Kidney (tissue), 22 donors: ENCODE measurements around the gene ABHD3. TPM values are rescaled to one million over a fixed set of nuclear protein-coding genes. Genes with fewer than 3 reads are reported as not detected.

ENCODE experiments used
- DNase-seq, 5 donors: peaks; one replicate each; pipeline ENCODE4 v3.0.0-alpha.2; 2013 to 2020
- FAIRE-seq: peaks from 2 replicates; lab custom pipeline; 2012; peaks lifted over from hg19 to GRCh38; lab: Jason Lieb, UNC
- H3K27ac ChIP-seq, 2 donors: one replicate each; pipeline ENCODE4 v1.7.0; 2013; ENCODE audit warnings: low read depth in 2 of 2, low read length in 2 of 2, inconsistent platforms in 1 of 2
- H3K27me3 ChIP-seq: one replicate; pipeline ENCODE4 v1.7.1; 2013; ENCODE audit warnings: low read length, inconsistent platforms; ENCODE audit not compliant: control insufficient read depth, insufficient read depth
- H3K36me3 ChIP-seq, 3 donors: one replicate each; pipeline versions ENCODE4 v1.7.0 to v1.7.1; 2013; ENCODE audit warnings: low read length in 3 of 3, control low read depth in 1 of 3, inconsistent platforms in 1 of 3; ENCODE audit not compliant: insufficient read depth in 3 of 3, control insufficient read depth in 2 of 3
- H3K4me1 ChIP-seq, 3 donors: one replicate each; pipeline versions ENCODE4 v1.7.0 to v1.7.1; 2013; ENCODE audit warnings: low read length in 3 of 3, inconsistent platforms in 1 of 3, low read depth in 1 of 3; ENCODE audit not compliant: control insufficient read depth in 2 of 3, insufficient read depth in 2 of 3
- H3K4me3 ChIP-seq, 3 donors: one replicate each; pipeline versions ENCODE4 v1.7.0 to v1.8.1; 2013; ENCODE audit warnings: low read length in 3 of 3, control low read depth in 1 of 3, inconsistent platforms in 1 of 3
- H3K9ac ChIP-seq, 3 donors: one replicate each; pipeline versions ENCODE4 v1.7.0 to v1.7.1; 2013; ENCODE audit warnings: low read length in 3 of 3, control low read depth in 1 of 3, inconsistent platforms in 1 of 3
- H3K9me3 ChIP-seq, 3 donors: one replicate each; pipeline versions ENCODE4 v1.7.0 to v1.7.1; 2013; ENCODE audit warnings: low read length in 3 of 3, control low read depth in 1 of 3, inconsistent platforms in 1 of 3; ENCODE audit not compliant: control insufficient read depth in 2 of 3, insufficient read depth in 1 of 3
- CTCF ChIP-seq: IDR thresholded peaks from 3 replicates; pipeline ENCODE4 v1.5.1; 2012; ENCODE audit warnings: mild to moderate bottlenecking, moderate library complexity, borderline replicate concordance; ENCODE audit not compliant: insufficient read depth; ENCODE audit errors: extremely low read depth
- intact Hi-C: fragments of 100-400 bp; cut with DNase I; formaldehyde crosslinking; loops from one replicate; pipeline ENCODE4 v1.11.1; 2022
- long read RNA-seq, 10 donors: library from polyadenylated mRNA in 1 of 10; unstranded in 1 of 10; transcript quantifications; one replicate each; pipeline ENCODE4 v2.0.0 and lab custom pipeline, GENCODE V29; 2021 to 2026
- polyA plus RNA-seq: library from polyadenylated mRNA; stranded (reverse); fragments of 350-450 nt; fragmentation: Illumina TruSeq; extraction: RNeasy Lipid Tissue Mini Kit (QIAGEN cat#74804); gene quantifications from one replicate; pipeline ENCODE4 v1.2.3, GENCODE V29; 2014; ENCODE audit warnings: low read depth, low replicate concordance; ENCODE audit not compliant: insufficient read depth
- total RNA-seq: library from RNA; stranded (reverse); fragmentation: NEBNext Ultra II Directional; extraction: Animal tissue kit (Norgen Biotek cat#: 25700); gene quantifications from one replicate; pipeline ENCODE4 v1.2.1, GENCODE V29; 2021
- donor health status: control.
- donor health status: control.
- donor health status: control.
- donor health status: control.
- donor health status: control.
- donor health status: DM: yes; HTN: yes; CAD: no.
- donor health status: Normal renal cell carcinoma (clear cell type).

Gene ABHD3, protein sequence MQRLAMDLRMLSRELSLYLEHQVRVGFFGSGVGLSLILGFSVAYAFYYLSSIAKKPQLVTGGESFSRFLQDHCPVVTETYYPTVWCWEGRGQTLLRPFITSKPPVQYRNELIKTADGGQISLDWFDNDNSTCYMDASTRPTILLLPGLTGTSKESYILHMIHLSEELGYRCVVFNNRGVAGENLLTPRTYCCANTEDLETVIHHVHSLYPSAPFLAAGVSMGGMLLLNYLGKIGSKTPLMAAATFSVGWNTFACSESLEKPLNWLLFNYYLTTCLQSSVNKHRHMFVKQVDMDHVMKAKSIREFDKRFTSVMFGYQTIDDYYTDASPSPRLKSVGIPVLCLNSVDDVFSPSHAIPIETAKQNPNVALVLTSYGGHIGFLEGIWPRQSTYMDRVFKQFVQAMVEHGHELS
- total RNA-seq (18.9 TPM), polyA plus RNA-seq (13.1 TPM)
- long read RNA-seq, donor 1, partial matches to known transcripts, result 0 of 2 reads
- long read RNA-seq, donor 1, other reads (novel, unspliced or antisense), result 0 of 2 reads
- long read RNA-seq, donor 2, partial matches to known transcripts, result 0 of 2 reads
- long read RNA-seq, donor 2, other reads (novel, unspliced or antisense), result 0 of 2 reads
- long read RNA-seq, donor 3, transcript ABHD3-201 (9 exons, 2,064 nt), result major isoform, 6 of 8 reads
- long read RNA-seq, donor 3, partial matches to known transcripts, result 0 of 8 reads
- long read RNA-seq, donor 3, other reads (novel, unspliced or antisense), result 0 of 8 reads
- long read RNA-seq, donor 4, partial matches to known transcripts, result 0 of 2 reads
- long read RNA-seq, donor 4, other reads (novel, unspliced or antisense), result 0 of 2 reads
- long read RNA-seq, donor 5, partial matches to known transcripts, result 0 of 1 reads
- long read RNA-seq, donor 5, other reads (novel, unspliced or antisense), result 0 of 1 reads
- long read RNA-seq, donor 6, partial matches to known transcripts, result 0 of 2 reads
- long read RNA-seq, donor 6, other reads (novel, unspliced or antisense), result 0 of 2 reads
- long read RNA-seq, donor 7, transcript ABHD3-201 (9 exons, 2,064 nt), result major isoform, 13 of 20 reads
- long read RNA-seq, donor 7, partial matches to known transcripts, result 0 of 20 reads
- long read RNA-seq, donor 7, other reads (novel, unspliced or antisense), result 6 of 20 reads
- long read RNA-seq, donor 8, transcript ABHD3-201 (9 exons, 2,064 nt), result major isoform, 5 of 6 reads
- long read RNA-seq, donor 8, partial matches to known transcripts, result 0 of 6 reads
- long read RNA-seq, donor 8, other reads (novel, unspliced or antisense), result 0 of 6 reads
- long read RNA-seq, donor 9, partial matches to known transcripts, result 0 of 3 reads
- long read RNA-seq, donor 9, other reads (novel, unspliced or antisense), result 0 of 3 reads
- long read RNA-seq, donor 10, transcript ABHD3-201 (9 exons, 2,064 nt), result major isoform, 6 of 6 reads
- long read RNA-seq, donor 10, partial matches to known transcripts, result 0 of 6 reads
- long read RNA-seq, donor 10, other reads (novel, unspliced or antisense), result 0 of 6 reads

DNA sequence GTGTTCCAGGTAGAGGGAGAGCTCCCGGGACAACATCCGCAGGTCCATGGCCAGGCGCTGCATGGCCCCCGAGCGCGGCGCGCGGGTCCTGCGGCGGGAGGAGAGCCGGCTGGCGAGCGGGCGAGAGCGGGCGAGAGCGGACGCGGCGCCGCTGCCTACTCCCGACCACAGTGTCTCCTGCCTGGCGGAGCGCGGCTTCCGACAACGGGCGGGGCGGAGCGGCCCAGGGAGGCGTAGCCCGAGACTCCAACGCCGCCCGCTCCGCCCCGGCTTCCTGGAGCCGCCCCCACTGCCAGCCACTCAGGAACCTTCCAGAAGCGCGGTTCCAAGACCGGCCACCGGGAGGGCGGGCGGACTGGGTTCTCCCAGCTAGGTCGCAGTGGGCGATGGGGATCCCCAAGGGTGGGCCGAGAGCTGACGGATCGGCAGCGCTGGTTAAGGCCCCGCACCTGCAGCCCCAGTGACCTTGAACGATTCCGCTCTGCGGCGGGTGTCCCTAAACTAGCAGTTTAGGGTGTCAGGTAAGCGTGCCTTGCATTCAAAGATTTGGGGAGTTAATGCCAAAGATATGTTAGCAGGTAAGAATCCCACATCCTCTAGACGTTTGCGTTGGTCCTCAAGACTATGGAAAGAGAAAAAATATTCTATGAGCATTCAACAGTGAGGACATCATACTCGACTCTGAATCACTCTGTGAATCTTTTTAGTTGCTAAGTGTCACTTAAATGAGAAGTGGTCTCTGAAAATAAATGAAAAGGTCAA, at the start of gene ABHD3:
TSS of gene ABHD3 (minus strand) at position 172 of the 762 bp plus-strand sequence. CDS start at position 63, 109 bp downstream.
- Histone ChIP-seq H3K9ac (peak within 1 kb of the TSS; percentile 53 to 97 (median 95)), H3K4me3 (peak within 1 kb of the TSS; percentile 62 to 95 (median 92)), H3K4me1 (peaks cover 0 to 9% (median 2%) of the 10 kb centered on the region in 3 donors), H3K27me3 (no peaks in the 10 kb centered on the region), H3K27ac (peak within 1 kb of the TSS; percentile 89 to 97), H3K36me3 (no peaks in the 10 kb centered on the region), H3K9me3 (no peaks in the 10 kb centered on the region)
- TF ChIP-seq CTCF, result peak; percentile 35
- FAIRE-seq (no peak), DNase-seq (peak; percentile 93 to 97 (median 95))
- intact Hi-C loops, result no loop called here

GRCh38 chr18:21747764-21748693, 43.5 kb upstream of the ABHD3 start:
- no peak for TF ChIP-seq CTCF
- H3K4me3 ChIP-seq, result no peak overlapping the region
- H3K9ac ChIP-seq, result no peak overlapping the region
- H3K9me3 ChIP-seq, result no peaks in the 10 kb centered on the region
- DNase-seq (no peak), FAIRE-seq (no peak)
- H3K36me3 ChIP-seq, result no peaks in the 10 kb centered on the region
- peaks cover 0 to 9% (median 5%) of the 10 kb centered on the region in 3 donors for H3K4me1 ChIP-seq
- intact Hi-C loops, result no loop called here
- H3K27me3 ChIP-seq, result no peaks in the 10 kb centered on the region
- no peak overlapping the region for H3K27ac ChIP-seq
